GM18499 (cell line): Measurements from ENCODE around the gene C12orf75.
A peak's percentile ranks its signal among the peaks of the same experiment; 100 is the strongest.
"Not testable (repeated sequence)": the region's sequence is repeated elsewhere in the genome, so short reads cannot be mapped to it uniquely, and the experiment has no call there.

Experiments
- ATAC-seq: cut with Tn5 transposase; IDR thresholded peaks from one replicate; pipeline ENCODE4 v1.9.1; 2021; ENCODE audit warnings: moderate number of reproducible peaks; ENCODE audit not compliant: insufficient read depth, unreplicated experiment

The C12orf75 gene

DNA sequence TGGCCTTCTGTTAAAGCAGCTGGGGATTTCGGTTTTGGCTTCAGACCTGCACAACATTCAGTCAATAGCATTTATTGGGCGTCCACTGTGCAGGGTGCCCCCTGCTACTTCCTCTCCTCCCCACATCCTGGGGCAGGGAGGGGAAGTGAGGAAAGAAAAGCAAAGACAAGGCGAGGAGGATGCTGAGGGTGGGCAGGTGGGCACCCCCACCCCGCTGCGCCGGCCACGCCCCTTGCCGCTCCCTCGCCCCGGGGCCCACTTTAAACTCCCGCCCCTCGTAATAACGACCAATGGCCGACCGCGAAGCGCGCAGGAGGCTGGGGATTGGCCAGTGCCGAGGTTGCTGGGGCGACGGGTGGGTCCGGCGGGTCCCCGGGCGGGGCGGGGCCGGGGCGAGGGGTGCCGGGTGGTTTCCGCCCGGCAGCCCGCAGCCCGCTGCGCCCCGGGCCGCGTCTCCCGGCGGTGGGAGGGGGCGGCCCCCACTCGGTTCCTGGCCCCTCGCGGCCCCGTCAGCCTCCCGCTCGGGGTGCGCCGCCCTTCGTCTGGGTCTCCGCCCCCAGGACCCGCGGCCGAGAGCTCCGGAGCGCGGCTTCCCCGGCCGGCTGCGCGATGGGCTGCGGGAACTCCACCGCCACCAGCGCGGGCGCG, at the start of gene C12orf75:
Gene C12orf75, plus strand, starts transcription at position 409 of the 648 bp plus-strand sequence. Its CDS starts 201 bp downstream, at position 610.
- ATAC-seq: peak; percentile 57

DNA sequence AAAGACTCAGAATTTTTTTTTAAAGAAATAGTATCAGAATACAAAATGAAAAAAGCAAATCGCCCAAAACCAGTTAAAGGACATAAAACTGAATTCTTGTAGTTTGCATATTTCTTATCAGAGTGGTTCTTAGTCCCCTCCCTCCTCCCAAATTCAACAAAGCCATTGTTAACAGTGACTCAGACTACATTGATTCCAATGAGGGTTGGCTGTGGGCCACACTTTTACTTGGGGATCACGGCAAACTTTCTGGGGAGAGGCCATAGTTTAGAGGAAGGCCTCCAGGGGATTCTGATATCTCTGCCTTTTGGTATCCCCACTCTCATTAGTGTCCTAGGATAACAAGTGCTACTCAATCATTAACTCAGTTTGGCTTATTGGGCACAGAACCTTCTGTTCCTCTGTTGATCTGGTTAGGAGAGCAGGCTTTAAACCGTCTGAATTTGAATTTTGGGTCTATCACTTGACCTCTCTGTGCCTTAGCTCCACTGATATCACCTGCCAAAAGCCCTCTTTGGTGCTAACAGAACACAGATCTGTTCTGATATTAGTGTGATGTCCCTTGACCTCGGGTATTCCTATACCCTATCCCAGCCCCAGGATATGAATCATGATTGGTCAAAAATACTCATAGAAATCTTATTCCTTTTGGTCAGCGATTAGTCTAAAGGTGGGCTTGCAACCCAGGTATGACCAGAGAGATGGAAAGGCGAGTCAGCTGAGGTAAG, 49.4 kb upstream of the C12orf75 start:
- no peak for ATAC-seq

DNA sequence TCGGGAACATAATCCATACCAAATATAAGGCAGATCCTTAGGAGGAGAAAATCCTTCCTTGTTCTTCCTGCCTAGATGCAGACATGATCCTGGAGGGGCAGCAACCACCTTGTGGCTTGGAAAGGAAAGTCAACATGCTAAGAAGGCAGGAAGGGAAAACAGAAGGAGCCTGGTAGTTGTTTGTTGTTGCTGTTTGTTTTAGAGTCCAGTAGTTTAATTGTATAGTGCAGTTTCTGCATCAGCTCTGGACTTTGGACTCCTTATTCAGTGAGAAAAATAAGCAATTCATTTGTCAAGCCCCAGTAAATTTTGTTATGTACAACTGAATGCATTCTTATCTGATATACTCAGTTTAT, 48.8 kb upstream of the C12orf75 start:
- no peak for ATAC-seq

DNA sequence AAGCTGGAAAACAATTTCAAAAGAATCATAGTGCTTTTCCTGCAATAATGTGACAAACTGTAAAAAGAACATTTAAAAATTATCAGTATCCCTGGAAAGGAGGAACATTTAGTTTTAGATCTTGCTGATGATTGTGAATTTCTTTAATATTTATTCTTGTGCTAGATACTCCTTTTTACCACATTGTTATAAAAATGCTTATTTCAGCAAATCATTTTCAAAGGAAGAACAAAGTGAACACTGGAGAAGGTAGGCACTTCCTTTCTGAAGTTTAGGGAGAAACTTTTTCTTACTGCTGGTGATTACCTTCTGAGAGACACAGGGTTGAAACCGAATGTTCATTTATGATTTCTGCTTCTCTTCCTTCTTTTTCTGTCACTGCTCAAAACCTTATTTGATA, 45.1 kb upstream of the C12orf75 start:
- ATAC-seq: no peak

DNA sequence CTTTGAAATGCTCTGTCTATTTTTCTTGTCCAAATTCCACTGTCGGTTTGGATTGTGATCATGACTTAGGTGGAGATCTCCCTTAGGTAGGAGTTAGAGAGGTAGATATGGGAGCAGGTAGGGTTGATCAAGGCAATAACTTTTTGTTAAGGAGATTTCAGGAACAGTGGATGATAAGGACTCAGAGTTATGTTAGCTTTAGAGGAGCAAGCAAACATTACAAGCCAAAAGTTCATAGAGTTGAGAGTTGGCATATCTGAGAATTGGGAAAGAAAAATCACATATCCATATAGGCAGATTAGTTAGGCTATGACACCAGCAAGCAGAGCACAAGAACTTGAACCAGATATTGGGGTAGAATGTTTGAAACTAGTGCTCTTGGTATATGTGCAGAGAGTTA, 43.1 kb upstream of the C12orf75 start:
- no peak for ATAC-seq

DNA sequence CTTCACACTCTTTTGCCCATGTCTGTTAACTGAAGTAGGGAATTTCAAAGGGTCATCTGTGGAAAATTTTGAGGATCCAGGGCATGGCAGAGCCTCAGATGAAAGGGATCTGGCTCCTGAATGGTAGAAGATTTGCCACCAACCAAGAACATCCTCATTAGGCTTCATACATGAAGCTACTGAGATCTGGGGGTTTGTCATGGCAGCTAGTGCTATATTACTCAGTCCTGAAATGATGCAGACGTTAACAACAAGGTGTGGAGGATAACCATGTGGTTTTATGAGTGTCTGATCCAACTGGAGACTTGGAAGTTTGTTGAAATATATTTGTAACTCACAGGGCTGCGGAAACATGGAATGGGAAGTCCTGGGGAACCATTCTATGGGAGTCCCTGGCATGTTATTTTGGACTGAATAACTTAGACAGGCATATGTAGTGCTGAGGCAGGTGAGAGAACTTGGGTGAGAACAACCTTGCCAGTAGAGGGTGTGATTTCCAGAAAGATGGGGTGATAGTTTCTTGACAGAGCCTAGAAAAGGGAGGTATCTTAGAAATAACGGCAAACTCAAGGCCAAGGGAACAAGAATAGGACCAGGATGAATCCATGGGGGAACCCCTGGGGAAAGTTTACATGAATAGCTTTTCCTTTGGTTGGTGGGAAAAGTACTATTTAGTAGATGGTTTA, 42.0 kb upstream of the C12orf75 start:
- no peak for ATAC-seq

DNA sequence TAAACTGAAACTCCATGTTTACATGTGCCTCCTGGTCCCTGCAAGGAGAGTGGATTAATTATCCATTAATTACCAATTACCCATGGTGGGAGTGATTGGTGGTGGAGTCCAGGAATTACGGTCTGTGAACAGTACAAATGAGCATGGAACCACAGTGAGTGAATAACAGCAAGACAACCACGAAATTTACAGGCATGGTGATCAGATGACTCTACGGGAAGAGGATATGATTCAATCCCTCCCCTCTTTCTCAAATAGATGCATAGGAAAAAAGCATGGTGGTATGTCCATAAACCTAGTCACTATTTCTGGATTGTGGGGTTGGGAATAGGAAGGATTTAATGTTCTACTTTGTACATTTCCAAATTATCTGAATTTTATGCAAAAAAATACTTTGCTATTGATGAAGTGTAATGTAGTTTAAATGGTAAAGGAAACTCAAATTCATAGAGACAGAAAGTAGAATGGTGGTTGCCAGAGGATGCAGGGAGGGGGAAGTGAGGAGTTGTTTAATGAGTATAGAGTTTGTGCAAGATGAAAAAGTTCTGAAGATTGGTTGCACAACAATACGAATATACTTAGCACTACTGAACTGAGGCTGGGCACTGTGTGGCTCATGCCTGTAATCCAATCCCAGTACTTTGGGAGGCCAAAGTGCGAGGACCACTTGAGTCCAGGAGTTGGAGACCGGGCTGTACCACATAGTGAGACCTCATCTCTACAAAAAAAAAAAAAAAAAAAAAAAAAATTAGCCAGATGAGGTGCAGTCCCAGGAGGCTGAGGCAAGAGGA, 41.2 kb upstream of the C12orf75 start:
- no peak for ATAC-seq

DNA sequence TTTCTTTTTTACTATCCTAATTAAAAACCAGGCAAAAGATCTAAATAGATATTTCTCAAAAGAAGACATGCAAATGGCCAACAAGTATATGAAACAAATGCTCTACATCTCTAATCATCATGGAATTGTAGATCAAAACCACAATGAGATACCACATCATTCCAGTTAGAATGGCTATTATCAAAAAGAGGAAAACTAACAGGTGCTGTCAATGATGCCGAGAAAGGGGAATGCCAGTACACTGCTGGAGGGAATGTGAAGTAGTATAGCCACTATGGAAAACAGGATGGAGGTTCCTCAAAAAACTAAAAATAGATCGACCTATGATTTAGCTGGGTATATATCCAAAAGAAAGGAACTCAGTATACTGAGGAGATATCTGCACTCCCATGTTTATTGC, 39.0 kb upstream of the C12orf75 start:
- ATAC-seq: no peak

DNA sequence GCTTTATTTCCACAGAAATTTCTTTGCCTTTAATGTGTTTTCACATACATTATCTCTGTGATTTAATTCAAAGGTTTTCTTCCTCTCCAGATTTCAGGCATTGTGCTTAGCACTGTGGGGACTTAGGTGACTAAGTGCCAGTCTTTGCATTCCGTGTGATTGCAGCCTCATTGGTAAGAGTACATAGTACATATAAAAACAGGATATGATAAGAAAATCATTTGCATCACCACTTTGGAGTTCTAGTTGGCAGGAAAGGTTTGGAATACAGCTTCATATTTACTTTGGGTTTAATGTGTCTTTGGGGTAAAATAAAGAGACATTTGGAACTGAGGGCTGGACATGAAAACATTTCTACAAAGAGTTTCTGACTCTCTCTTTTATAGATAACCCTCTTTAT, 37.8 kb upstream of the C12orf75 start:
- ATAC-seq: no peak

DNA sequence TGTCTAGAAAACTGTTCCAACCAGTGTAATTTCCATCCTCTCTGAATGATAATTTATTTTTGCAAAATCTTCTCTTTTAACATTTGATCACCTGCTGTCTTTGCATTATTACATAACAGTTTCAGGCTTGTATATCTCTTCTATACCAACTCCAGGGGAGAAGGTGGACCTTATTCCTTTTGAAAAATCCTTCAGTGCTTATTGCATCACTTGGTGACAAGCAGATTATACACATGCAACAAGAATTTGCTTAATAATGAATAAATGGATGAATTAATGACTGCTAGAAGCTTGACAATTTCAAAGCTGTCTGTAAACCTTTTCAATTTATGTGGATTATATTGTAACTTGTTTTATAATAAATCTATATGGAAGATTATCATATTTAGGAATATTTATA, 37.3 kb upstream of the C12orf75 start:
- no peak for ATAC-seq

DNA sequence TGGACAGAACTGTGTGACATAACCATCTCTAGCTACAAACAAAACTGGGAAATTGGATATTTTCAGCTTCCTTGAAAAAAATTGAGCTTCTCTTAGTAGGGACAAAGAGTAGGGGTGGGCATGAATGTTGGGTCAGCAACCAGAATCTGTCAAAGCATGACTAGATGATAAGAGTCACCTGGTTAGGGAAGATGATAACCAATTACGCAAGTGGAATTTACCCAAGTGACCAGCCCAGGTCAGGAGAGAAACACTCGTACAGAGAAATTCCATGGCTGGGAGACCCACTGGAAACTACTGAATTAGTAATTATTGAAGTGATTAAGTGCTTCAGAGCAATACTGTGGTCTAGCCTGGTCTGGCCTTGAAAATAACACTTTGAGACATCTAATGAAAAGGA, 36.3 kb upstream of the C12orf75 start:
- ATAC-seq: no peak

DNA sequence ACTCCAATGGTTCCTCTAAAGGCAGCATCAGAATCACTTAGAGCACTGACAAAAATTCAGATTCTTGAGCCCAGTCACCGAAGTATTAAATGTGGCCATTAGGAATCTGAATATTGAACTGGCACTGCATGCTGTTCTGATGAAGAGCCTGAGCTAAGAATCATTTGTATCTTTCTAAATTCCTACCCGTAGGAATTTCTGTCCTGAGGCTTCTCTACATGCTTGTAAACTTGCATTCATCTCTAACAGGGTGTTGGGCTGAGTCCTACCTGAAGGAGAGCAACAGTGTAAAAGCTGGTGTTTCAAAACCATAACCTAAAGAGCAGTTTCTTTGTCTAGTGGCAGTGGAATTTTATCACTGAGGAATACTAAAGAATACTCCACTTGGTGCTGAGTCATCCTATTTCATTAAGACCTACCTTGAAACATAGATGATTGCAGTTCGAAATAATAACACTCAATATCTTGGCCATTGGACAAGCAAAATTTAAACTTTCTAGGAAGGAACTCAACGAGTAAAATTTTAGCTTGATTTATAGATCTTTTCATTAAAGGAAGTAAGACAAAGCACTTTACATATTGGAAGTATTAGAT, 35.5 kb upstream of the C12orf75 start:
- ATAC-seq: no peak

DNA sequence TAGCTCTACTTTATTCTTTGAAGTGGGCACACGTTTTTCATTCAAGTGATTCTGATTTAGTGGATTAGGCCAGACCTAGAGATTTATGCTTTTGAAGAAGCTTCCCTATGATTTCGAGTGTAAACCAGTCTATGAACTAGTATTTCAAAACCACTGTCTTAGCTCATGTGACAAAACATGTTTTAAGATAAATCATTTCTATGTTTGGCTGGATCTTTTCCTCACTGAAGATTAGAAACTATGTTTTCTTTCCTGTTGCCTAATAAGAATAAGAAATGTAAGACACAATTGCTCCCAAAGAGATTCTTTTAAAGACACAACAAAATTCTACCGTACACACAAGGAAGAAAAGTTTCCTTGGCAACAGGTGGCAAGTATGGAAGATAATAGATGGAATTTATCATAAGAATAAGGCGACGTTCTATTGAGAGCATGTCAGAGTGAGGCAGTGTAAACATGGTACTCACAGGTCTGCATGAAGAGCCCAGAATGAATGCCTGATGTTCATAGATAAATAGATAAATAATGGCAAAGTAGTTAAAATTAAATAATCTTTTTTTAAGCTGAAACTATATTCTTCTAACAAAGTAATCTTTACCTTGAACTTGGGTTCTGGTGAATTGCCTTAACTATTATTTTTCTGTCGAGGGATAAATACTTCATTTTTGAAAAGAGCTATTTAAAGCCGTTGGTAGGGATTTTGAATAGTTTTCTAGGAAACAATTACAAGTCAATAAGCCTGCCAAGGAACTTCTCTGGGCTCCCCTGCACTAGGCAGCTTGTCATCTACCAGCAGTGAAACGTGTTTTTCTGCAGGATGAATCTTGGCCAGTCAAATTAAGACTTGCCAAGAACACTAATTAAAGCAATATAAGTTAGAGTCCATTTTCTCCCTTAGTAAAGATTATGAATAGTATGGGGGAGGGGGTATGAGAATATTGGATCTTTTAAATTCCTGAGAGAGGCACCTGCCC, 34.1 kb upstream of the C12orf75 start:
- no peak for ATAC-seq

DNA sequence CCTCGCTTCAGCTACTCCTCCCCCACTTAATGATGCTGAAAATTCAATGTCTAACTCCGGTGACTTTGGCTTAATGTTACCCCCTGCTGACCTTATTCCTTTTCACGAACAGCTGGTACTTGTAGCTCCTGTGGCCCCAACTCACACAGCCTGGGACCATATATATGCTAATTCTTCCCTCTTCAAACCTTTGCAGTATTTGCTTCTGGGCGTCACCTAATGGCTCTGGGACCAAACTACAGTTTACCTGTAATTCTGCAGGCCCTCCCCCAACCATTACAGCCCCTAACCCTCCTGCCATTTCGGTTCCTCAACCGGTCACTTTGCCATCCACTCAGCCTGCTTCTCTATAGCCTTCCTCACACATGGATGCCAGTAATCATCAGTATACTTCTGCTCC, 29.6 kb upstream of the C12orf75 start:
- ATAC-seq: no peak

DNA sequence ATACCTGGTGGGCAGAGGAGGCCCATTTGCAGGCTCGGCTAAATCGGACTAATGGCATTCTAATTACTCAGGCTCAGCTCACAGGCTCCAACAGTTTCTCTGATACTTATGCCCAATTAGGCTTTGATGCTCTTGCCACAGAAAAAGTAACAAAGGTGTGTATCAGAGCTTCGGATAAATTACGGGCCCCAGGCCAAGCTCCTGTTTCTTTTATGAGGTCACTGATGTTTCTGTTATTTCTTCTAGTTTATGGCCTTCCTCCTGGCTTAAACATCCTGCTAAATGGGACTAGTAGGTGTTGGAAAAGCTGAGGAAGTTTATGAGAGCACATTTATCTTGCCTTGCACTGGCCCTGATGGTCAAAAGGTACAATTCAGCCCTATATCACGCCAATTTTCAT, 28.8 kb upstream of the C12orf75 start:
- no peak for ATAC-seq

DNA sequence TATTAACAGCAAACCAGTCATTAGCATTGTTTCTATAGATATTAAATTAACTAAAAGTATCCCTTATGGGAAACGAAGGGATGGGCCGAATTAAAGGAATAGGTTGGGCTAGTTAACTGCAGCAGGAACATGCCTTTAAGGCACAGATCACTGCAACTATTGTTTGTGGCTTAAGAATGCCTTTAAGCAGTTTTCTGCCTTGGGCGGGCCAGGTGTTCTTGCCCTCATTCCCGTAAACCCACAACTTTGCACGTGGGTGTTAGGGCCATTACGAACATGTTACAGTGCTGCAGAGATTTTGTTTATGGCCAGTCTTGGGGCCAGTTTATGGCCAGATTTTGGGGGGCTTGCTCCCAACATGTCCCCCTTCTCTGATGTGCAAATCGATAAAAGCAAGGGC, 27.5 kb upstream of the C12orf75 start:
- ATAC-seq: not testable (repeated sequence)

DNA sequence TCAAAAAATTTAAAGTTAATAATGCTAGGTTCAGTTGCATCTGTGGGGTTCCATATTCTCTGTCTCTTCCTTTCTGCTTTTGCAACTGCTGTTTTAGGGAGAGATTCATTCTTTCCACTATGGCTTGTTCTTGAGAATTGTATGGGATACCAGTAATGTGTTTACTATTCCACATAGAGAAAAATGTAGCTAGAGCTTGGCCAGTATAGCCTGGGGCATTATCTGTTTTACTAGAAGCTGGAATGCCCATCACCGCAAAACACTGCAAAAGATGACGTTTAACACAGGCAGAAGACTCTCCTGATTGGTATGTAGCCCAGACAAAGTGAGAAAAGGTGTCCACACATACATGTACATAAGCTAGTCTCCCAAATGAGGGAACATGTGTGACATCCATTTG, 25.9 kb upstream of the C12orf75 start:
- not testable (repeated sequence) for ATAC-seq

DNA sequence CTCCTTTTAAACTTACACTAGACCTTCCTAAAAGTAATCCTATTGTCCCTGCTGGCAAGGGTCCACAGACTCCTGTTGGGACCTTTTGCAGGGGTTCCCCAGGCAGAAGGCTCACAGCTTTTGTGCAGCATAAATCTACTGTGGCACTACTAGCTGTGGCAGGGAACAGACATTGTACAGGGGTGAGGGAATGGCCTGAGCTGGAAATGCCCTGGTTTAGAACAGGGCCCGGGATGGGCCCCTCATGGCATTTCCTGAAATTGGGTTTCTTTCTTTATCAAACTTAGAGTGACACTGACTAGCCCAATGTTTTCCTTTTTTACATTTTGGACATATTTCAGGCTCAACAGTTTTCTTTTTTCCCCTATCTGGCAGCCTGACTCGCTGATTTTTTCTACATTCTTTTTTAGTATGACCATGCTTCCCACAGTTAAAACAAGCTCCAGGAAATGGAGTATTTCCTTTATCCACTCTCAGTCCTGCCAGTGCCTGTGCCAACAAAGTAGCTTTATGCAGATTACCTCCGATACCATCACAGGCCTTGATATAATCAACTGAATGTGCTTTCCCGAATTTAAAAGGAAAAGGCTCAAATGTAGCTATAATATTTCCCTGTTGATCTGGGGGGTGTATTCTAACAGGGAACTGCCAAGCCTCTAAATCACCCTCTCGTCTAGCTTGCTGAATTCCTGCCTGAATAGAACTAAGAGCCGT, 22.7 kb upstream of the C12orf75 start:
- ATAC-seq: not testable (repeated sequence)

DNA sequence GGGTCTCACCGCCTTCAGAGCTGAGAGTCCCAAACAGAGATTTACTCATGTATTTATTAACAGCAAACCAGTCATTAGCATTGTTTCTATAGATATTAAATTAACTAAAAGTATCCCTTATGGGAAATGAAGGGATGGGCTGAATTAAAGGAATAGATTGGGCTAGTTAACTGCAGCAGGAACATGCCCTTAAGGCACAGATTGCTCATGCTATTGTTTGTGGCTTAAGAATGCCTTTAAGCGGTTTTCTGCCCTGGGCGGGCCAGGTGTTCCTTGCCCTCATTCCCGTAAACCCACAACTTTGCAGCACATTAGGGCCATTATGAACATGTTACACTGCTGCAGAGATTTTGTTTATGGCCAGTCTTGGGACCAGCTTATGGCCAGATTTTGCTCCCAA, 21.7 kb upstream of the C12orf75 start:
- not testable (repeated sequence) for ATAC-seq
